A673 (cell line): ENCODE measurements around the gene MGAT4A. TPM values are rescaled to one million over a fixed set of nuclear protein-coding genes. Genes with fewer than 3 reads are reported as not detected.

Experiments
- BruUV-seq: library from RNA; stranded (reverse); fragments of 400-500 nt; replicated peaks from 2 replicates; lab custom pipeline; 2021; lab: Mats Ljungman, UMichigan
- CTCF ChIA-PET: fragments of 300-600 bp; sonication (Branson Sonifier 250); formaldehyde crosslinking; loops from one replicate; lab custom pipeline; 2022; ENCODE audit warnings: antibody characterized with exemption; lab: Charles Lee
- POLR2A ChIA-PET: fragments of 300-600 bp; sonication (Branson Sonifier 250); formaldehyde crosslinking; loops from one replicate; lab custom pipeline; 2022; ENCODE audit warnings: antibody characterized with exemption; ENCODE audit not compliant: low non-redundant PET; lab: Charles Lee
- DNase-seq: peaks from one replicate; pipeline ENCODE4 v3.0.0-alpha.2; 2015; ENCODE audit warnings: low spot score
- H3K27ac ChIP-seq: fragments of 200-600 bp; sonication (generic); 2 replicates; pipeline ENCODE4 v1.5.1; 2016; ENCODE audit warnings: mixed run types, low read depth, mild to moderate bottlenecking, mixed read lengths, antibody characterized with exemption, low read length; ENCODE audit not compliant: poor library complexity, severe bottlenecking
- H3K27me3 ChIP-seq: fragments of 200-600 bp; sonication (generic); replicated peaks from 2 replicates; pipeline ENCODE4 v1.6.1; 2017; ENCODE audit warnings: mixed run types, low read depth, mild to moderate bottlenecking, mixed read lengths, antibody characterized with exemption, low read length; ENCODE audit not compliant: insufficient read depth, poor library complexity
- H3K36me3 ChIP-seq: fragments of 200-600 bp; sonication (generic); 2 replicates; pipeline ENCODE4 v1.6.1; 2016; ENCODE audit warnings: mixed run types, mild to moderate bottlenecking, mixed read lengths, antibody characterized with exemption, low read length; ENCODE audit not compliant: insufficient read depth, poor library complexity, severe bottlenecking
- H3K4me1 ChIP-seq: fragments of 200-600 bp; sonication (generic); 2 replicates; pipeline ENCODE4 v1.6.1; 2017; ENCODE audit warnings: mixed run types, mild to moderate bottlenecking, mixed read lengths, antibody characterized with exemption, low read length; ENCODE audit not compliant: insufficient read depth, poor library complexity, severe bottlenecking
- H3K4me3 ChIP-seq: fragments of 200-600 bp; sonication (generic); 2 replicates; pipeline ENCODE4 v1.5.1; 2016; ENCODE audit warnings: low read depth, mixed run types, mild to moderate bottlenecking, mixed read lengths, low read length; ENCODE audit not compliant: poor library complexity, severe bottlenecking
- H3K9me3 ChIP-seq: fragments of 200-600 bp; sonication (generic); 2 replicates; pipeline ENCODE4 v1.6.1; 2016; ENCODE audit warnings: mixed run types, low read depth, mild to moderate bottlenecking, mixed read lengths, antibody characterized with exemption, low read length; ENCODE audit not compliant: poor library complexity, severe bottlenecking
- CTCF ChIP-seq: fragments of 300-800, 200-600 bp; sonication (generic); conservative IDR thresholded peaks from 2 replicates; pipeline ENCODE4 v1.5.1; 2017; ENCODE audit warnings: low read depth, mild to moderate bottlenecking, antibody characterized with exemption, low read length, moderate library complexity, mixed read lengths
- EZH2 ChIP-seq: fragments of 200-600 bp; sonication (generic); IDR thresholded peaks from 2 replicates; pipeline ENCODE4 v1.6.1; 2017; ENCODE audit warnings: borderline replicate concordance, low read depth, mild to moderate bottlenecking, mixed read lengths, antibody characterized with exemption, low read length; ENCODE audit not compliant: poor library complexity, severe bottlenecking
- intact Hi-C: fragments of 100-400 bp; cut with micrococcal nuclease; formaldehyde crosslinking; loops from one replicate; pipeline ENCODE4 v1.10.0; 2022; ENCODE audit not compliant: unreplicated experiment
- total RNA-seq: library from RNA; stranded (reverse); gene quantifications from 2 replicates; pipeline ENCODE4 v1.2.3, GENCODE V29; 2021

MGAT4A gene
- total RNA-seq, 1 experiment from 2014 or later, result 0.09 TPM

GRCh38 chr2:98713332-98714015 is 17.5 kb downstream of the MGAT4A start:
- TF ChIP-seq EZH2, result no peak
- TF ChIP-seq CTCF, result no peak
- peaks cover 15% of the 10 kb centered on the region for H3K27me3 ChIP-seq
- POLR2A ChIA-PET, result no interaction called here
- H3K4me3 ChIP-seq, result no peak overlapping the region
- no peaks in the 10 kb centered on the region for H3K4me1 ChIP-seq
- CTCF ChIA-PET, result no interaction called here
- no peaks in the 10 kb centered on the region for H3K9me3 ChIP-seq
- BruUV-seq, result no TSS peak
- no peak for DNase-seq
- intact Hi-C loops, result no loop called here
- H3K27ac ChIP-seq, result no peak overlapping the region
- H3K36me3 ChIP-seq, result no peaks in the 10 kb centered on the region

GRCh38 chr2:98712145-98712544 is 18.8 kb downstream of the MGAT4A start:
- Histone ChIP-seq H3K36me3 (no peaks in the 10 kb centered on the region), H3K4me3 (no peak overlapping the region), H3K9me3 (no peaks in the 10 kb centered on the region), H3K27me3 (peaks cover 19% of the 10 kb centered on the region), H3K4me1 (no peaks in the 10 kb centered on the region), H3K27ac (no peak overlapping the region)
- no peak for DNase-seq
- intact Hi-C loops, result no loop called here
- TF ChIP-seq CTCF (no peak), EZH2 (no peak)
- CTCF ChIA-PET, result interaction anchor here (1.0 kb wide), 1 partner anchor 63 kb away, joined by 3 read pairs; no protein-coding TSS in a partner anchor
- POLR2A ChIA-PET, result no interaction called here
- no TSS peak for BruUV-seq

DNA sequence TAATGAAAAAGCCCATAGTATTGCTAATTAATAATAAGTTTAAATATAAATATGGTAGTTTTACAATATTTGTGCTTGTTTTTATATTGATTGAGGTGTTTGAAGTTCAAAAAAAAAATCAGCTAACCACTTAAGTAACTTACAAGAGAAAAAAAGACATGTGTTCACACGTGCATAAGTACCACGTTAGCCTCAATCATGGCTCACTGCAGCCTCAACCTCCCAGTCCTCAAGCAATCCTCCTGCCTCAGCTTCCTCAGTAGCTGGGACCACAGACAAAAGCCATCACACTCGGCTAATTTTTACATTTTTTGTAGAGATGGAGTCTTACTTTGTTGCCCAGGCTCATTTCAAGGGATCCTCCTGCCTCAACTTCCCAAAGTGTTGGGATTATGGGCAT is 19.4 kb downstream of the MGAT4A start:
- Histone ChIP-seq H3K27me3 (peaks cover 19% of the 10 kb centered on the region), H3K9me3 (no peaks in the 10 kb centered on the region), H3K4me1 (no peaks in the 10 kb centered on the region), H3K4me3 (no peak overlapping the region), H3K36me3 (no peaks in the 10 kb centered on the region), H3K27ac (no peak overlapping the region)
- BruUV-seq, result no TSS peak
- CTCF ChIA-PET, result interaction anchor here (1.0 kb wide), 1 partner anchor 62 kb away, joined by 3 read pairs; no protein-coding TSS in a partner anchor
- intact Hi-C loops, result no loop called here
- DNase-seq, result no peak
- POLR2A ChIA-PET, result no interaction called here
- TF ChIP-seq CTCF, result no peak
- TF ChIP-seq EZH2, result no peak
